ENCODE measurements around the gene MRTFA.

- TF ChIP-seq POLR2A (IDR thresholded peaks at IDR 0.05; ENCODE audit: low read depth, low read length) (no peak), POLR2AphosphoS5 (IDR thresholded peaks at IDR 0.05; ENCODE audit: low read depth, low read length) (no peak), TAF1 (IDR thresholded peaks at IDR 0.05; ENCODE audit: low read depth, low read length) (no peak), SPI1 (IDR thresholded peaks at IDR 0.05; ENCODE audit: low read depth, low read length) (no peak), PAX5 (IDR thresholded peaks at IDR 0.05; ENCODE audit: insufficient read depth, low read length, severe bottlenecking) (no peak)
These were observed 167.3 kb downstream of the MRTFA start for GRCh38 chr22:40469181-40469580.
